Measurements from ENCODE around the gene COL15A1. TPM values are rescaled to one million over a fixed set of nuclear protein-coding genes. Genes with fewer than 3 reads are reported as not detected.

The COL15A1 gene
- polyA plus RNA-seq, 1 donor: 227 TPM

DNA sequence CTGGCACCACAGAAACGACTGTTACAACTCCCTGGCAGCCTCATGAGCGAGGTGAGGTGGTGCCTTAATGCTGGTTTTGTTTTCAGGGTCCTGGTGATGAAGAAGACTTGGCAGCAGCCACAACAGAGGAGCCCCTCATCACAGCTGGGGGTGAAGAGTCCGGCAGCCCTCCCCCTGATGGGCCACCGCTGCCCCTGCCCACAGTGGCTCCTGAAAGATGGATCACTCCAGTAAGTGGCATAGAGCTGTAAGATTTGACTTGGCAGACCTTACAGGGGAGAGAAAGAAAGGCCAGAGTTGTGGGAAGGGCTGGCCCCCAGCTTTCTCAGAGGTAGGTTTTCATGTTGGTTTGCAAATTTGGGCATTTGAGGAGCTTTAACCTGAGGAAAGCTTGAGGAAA is 72.2 kb downstream of the COL15A1 start:
- DNase-seq: no peak

DNA sequence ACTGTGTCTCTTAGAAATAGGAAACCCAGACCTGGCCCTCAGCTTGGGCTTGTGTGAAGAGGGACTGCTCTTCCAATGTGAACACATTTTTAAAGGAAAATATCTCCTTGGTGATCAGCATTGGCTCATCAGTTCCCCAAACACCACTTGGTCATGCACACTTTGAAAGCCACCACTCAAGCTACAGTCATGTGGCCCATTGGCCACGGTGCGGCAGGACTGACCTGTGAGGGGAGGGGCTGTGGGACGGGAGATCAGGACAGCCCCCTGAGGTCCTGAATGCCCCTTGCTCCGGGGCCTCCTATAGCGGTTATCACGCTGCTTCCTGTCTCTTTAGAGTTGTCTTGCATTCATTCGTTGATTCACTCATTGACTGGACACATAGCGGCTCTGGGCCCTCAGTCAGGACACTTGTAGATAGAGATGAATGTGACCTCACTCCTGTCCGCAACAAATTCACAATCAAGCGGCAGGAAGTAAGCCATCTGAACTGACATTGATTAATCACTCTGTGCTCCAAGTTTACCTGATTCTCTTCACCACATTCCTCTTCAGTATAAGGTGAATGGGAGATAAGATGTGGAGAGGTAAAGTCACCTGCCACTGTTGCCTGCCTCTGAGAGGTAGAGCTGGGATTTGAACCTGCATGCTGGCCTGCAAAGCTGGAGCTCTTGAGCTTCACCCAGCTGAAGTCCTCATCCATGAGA is 73.1 kb downstream of the COL15A1 start:
- DNase-seq: no peak

DNA sequence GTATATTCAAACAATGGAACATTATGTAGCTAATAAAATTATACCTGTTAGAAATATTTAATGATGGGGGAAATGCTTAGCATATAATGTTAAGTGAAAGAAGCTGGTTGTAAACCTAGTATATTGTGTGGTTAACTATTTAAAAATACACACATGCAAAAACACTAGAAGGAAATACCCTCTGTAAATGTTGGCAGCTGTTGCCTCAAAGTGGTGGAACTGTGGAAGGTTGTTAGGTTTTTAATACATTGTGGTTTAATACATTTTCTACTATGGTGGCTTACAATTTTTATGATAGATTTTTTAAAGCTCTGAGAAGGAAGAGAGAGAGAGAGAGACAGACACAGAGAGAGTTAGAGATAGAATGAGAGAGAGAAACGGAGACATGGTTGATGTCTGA is 74.9 kb downstream of the COL15A1 start:
- no peak for DNase-seq

DNA sequence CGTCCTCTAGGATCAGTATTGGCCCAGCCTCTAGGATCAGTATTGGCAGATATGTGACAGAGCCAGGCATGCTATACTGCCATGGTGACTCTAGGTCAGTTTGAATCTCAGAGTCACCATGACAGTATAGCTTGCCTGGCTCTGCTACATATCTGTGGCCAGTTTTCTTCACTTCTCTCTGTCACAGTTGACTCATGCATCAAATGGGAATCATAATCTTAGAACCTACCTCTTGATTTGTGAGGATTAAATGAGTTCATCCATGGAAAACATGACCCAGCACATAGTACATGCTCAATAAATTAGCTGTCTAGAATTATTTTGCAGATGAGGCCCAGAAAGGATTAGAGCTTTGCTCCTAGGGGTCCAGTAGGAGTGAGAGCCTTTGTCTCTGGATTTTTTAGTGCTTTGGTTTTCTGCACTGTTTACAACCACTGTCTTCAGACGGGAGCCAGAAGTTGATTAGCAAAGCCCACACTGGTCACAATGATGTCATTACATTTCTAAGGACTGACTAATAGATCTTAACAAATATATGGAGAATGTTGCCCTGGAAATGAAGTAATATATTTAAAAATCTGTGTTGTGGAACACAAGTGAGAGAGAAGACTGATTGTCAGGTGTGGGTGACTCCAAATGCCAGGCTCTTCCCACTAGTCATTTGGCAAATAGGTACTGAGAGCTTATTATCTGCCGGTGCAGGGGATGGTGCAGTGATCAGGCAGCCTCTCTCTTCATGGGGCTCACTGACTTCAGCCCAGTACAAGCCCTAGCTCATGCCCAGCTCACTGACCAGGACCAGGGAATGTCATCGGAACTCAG is 76.0 kb downstream of the COL15A1 start:
- DNase-seq: no peak

DNA sequence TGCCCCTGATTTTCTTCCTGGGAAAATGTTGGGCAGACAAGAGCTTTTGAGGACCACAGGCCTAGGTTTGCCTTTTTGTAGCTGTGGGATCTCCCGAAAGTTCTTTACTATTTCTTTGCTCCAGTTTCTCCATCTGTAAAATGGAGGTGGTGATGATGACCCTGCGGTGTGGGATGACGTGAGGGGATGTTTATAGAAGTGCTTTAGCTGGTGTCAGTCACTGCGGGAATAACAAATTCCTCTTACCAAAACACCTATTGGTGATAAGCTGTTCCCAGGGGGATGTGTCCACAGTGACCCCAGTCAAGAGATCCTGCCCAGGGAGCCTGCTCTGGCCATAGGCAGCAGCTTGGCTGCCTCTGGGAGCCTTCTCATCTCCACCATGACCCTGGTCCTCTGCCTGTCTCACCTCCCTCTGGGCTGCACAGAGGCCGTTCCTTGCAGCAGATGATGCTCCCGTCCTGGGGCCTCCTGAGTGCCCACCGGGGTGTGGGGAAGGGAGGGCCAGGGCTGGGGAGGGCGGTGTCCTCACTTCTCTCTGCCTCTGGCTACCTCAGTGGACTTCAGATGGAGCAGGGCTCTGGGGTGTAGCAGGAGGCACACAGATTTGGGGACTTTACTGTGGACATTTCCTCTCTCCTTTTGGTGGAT is 77.2 kb downstream of the COL15A1 start:
- no peak for DNase-seq

DNA sequence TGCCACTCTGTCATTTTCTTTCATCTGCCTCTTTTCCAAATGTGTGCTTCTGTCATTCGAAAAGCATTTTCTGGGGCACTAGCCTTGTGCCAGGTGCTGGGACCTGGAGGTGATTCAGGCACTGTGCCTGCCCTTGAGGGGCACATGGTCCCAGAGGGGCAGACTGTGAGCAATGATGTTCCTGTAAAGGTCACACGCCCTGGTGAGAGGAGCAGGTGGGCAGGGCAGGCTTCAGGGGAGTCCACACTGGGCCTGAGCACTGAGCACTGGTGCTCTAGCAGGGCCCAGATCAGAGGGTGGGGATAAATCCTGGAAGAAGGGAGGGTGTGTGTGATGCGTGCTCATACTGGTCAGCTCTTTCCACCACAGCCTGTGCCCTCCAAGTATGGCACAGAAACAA is 77.8 kb downstream of the COL15A1 start:
- no peak for DNase-seq

DNA sequence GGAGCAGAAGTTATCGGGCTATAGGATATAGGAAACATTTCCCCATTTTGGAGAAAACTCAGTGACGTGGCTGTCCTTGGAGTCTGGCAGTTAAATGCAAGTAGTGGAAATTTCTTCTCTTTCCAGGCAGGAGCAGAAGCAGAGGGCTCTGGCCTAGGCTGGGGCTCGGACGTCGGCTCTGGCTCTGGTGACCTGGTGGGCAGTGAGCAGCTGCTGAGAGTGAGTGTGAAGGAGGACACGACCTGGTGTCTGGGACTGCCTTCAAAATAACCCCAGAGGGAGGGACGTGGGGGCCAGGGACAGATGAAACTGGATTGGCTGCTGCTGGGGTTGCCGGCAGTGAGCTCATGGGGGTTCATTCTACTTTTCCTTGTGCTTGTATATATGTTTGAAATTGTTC is 79.5 kb downstream of the COL15A1 start:
- peak; percentile 30 for DNase-seq

DNA sequence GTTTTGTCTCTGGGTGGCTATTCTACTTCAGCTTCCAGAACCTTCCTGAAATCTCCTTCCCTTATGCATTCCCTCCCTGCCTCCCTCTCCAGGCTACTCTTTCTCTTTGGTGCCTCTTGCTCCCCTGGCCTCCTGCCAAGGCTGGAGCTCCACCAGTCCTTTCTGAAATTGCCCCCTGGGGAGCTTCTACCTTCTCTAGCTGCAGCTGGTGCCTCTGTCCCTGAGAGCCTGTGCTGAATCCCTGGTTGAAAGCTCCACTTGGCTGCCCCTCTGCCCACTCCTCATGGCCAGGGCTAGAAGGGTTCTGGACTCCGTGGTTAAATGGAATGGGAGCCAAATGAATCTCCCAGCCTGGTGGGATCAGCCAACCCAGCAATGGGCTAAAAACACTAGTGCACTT is 80.1 kb downstream of the COL15A1 start:
- DNase-seq: no peak

DNA sequence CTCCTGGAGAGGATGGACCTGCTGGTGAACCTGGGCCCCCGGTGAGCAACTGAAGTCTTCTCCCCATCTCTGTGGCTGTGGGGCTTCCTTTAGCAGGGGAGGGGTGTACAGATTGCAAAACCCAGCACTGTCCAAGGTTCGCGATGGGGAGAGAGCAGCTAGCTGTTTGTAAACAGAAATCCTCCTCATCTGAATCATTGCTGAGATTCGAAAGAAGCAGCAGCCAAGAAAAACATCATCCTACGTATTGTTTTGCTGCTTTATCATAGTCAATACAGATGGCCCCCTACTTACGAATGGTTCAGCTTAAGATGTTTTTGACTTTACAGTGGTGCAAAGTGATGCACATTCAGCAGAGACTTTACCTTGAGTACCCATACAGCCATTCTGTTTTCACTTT is 81.3 kb downstream of the COL15A1 start:
- DNase-seq: no peak

DNA sequence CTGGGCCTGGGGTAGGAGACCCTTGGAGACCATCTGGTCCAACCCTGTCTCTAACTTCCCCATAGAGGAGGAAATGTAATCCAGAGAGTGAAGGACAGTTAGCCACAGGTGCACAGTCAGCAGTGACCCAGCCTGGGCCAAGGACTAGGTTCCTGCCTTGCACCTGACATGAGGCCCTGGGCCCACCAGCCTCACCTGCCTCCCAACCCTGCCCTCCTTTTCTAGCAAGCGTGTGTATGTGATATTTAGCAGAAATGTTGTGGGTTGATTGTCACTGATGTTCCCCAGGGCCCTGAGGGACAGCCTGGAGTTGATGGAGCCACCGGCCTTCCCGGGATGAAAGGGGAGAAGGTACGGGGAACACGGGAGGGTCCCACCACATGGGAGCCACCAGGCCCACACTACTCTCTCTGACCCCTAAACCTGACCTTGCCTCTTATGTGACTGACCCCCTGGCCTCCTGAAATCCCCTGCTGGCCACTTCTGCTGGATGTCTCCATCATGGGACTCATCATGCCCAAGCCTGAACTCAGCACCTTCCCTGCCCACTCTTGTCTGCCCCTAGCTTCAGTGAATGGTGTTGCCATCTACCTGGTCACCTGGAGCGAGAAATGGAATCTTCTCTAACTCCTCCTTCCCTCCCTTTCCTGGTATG is 82.0 kb downstream of the COL15A1 start:
- no peak for DNase-seq

DNA sequence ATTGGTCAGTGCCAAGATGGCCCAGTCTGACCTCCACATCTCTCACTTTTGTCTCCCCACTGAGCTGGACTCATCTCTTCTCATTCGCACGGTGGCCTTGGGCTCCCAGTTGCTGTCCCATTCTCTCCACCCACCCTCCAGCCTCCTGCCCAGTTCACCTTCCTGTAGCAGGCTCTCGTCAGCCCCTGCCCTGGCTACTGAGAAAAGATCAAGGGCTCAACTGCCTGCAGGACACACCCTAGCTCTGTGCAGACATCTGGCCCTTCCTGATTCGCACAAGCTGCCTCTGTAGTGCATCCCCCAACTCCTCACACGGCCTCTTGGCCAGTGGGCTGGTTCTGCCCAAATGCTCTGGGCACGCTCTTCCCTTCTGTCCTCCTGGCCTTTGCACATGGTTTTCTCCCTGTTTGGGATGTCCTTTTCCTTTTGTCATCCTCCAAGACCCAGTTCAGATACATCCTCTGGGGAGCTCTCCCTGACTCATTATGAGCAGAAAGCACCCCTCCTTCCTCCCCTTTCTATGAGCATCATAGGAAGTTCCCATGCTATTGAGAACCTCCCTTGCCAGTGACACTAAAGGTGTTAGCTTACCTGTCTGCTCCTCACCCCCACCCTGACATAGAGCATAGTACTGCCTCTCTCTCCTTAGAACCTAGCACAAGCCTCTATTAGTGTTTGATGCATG is 82.7 kb downstream of the COL15A1 start:
- DNase-seq: no peak

DNA sequence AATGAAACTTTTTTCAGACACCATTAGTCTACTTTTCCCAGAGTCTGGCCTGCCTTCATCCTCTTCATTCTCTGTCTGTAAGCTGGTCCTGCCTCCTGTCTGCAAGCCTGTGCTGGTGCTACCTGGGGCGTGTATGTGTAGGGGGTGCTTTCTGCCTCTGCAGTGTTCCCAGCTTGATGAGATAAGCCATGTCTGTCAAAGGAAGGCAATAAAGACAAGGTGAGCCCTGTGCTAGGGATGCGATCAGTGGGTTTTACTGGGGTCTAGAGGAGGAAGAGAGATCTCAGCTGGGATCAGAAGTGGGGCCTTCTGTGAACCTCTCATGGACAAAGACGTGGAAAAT is 83.2 kb downstream of the COL15A1 start:
- no peak for DNase-seq

DNA sequence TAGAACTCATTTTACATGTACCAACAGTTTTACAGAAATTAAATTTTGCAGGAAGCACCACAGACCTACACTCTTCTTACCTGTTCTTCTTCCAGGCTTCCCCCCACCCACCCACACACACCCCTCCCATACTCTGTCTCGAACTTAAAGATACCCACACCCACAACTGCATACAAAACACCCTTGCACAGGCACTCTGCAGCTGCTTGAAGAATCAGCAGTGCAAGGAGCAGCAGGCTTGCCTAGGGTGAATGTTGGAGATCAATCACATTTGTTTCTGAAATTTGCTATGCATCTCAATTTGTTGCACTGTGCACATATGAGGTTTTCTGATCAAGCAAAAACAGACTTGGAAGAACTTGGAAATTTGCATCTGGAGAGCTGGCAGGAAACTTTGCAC is 83.7 kb downstream of the COL15A1 start:
- DNase-seq: no peak

DNA sequence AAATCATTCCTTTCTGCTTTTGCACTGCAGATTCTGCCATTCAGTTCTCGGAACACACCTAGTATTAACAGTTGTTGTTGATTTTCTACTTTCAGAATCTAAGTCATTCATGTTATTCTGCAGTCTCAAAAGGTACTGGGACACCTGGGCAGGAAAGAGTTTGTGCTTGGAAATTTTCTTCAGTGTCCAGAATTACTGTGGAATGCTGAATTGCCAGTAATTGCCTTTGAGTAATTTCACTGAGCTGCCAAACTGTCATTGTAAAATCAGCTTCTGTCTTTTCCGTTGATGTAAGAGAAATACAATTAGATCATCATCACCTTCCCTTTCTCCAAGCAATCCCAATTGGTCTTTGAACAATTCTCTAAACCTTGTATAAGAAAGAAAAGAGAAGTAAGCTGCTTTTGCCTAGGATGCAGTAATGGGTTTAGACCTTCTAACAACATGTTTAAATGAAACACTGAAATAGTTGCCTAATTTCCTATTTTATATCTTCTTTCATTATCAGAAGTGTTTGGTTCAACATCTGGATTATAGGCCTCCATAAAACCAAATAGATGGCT is 85.5 kb downstream of the COL15A1 start:
- no peak for DNase-seq

DNA sequence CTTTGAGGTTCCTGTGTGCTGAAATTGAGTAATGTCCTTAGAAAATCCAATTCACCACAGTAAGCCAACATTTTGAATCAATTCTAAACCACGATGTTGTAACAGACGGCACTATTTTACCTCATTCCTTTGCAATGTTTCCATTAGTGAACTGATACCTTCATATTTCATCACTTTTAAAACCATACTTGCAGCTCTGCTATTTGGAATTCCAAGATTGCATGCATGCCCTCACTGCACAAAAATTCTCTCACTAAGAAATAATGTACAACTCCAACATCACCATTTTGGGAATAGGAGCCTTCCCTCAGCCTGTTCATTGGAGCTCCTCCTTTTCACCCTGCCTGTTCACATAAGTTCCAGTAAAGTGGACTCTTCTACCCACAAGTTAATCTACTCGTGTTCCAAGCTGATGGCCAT is 86.4 kb downstream of the COL15A1 start:
- DNase-seq: no peak

DNA sequence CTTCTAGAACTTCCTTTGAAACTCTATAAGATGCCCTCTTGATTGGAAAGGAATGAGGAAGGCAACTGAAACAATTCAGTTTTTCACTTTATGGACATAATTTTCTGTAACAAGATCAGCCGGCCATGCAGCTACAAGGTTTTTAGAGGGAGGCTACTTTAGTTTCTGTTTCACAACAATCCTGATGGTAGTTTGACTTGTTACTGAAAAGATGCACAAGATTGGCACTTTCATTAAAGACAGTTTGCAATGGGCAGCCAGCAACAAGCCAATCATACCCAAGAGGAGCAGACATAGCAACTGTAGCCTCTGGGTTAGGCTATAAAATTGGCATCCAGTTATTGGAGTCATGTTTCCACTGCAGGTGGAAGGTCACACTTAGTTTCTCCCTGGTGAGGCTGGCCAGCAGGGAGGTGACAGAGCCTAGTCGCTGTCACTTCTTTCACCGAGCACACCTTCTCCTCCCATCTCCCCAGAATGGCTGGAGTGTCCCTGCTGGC is 87.0 kb downstream of the COL15A1 start:
- no peak for DNase-seq

DNA sequence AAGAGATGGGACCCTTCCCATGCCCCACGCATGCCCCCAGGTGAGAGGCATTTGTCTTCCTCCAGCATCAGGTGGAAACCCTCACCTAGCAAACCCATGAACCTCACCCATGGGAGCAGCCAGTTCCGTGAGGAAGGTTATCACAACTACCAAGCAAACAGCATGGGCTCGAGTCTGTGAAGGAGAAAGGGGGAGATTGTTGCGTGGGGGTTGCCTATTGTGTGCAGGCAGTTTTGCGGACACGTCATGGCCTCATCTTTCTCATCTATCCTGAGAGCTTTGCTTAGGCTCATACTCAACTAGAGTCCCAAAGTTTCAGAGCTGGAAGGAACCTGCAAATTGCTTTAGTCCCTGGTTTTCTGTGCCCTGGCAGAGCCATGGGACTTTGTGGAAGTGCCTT is 87.6 kb downstream of the COL15A1 start:
- no peak for DNase-seq

DNA sequence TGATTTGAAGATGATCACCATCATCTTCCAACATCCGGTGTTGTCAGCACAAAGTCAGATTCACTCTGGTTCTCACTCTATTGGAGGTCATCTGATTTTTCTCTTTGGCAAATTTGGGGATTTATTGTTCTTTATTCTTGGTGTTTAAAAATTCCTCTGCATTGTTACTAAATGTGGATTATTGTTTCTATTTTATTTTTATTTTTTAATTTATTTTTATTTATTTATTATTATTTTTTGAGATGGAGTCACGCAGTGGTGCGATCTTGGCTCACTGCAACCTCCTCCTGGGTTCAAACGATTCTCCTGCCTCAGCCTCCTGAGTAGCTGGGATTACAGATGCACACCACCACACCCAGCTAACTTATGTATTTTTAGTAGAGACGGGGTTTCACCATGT is 88.3 kb downstream of the COL15A1 start:
- DNase-seq: no peak

DNA sequence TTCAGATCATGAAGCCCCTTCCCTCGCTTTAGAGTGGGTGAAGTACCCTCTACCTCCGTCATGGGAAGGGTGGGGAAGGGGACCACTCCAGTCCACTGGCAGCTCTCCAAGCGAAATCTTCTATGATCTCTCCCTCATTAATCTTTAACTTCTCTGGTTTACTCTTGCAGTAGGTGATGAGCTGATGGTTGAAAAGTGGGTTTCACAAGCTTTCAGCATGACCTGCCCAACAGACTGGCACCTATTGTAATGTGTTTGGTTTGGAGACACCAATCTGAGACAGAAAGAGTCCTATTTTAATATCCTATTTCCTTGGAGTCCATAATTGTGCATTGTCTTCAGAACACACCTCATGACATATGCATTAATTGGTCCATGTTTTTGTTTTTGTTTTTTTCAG is 90.4 kb downstream of the COL15A1 start:
- no peak for DNase-seq

DNA sequence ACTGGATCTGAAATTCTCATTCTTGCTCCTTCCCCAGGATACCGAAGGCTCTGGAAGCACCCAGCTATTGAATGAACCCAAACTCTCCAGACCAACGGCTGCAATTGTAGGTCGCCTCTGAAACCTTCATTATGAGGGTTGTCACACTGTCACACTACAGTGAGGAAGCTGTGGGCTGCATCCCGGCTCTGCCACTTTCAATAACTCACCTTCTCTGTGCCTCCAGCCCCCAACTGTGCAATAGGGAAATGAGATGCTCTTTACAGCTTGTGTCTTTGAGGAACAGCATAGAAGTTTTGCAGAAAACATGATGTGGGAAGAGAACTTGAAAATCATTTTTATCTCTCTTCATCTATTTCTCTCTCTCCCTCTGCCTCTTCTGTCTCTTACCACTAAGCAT is 91.6 kb downstream of the COL15A1 start:
- DNase-seq: no peak

DNA sequence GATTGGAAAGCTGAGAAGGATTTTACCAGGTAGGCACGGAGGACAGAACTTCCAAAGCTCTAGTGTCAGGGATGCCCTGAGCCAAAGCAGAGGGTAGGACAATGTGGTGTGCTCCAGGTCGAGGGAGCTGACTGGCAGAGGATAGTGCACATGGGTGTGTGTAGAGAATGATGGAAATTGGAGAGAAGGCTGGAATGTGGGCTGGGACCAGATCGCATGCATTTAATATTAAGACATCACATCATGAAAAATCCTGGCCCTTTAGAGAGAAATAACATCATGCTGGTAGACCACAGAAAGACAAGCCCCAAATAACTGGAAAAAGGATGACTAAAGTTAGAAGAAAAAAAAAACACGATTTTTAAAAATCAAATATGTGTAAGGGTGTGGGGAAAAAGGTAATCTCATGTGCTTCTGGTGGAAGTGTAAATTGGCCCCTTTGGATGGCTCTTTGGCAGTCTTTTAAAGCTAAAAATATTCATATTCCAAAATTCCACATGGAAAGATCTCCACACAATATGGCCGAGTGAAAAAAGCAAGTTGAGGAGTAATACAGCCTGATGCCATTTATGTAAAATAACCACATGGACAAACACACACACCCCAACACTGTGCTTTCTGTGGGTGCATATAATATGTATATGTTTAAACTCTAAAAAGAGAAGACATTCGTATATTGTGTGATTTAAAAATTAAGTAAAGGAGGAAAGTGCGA is 94.2 kb downstream of the COL15A1 start:
- no peak for DNase-seq

DNA sequence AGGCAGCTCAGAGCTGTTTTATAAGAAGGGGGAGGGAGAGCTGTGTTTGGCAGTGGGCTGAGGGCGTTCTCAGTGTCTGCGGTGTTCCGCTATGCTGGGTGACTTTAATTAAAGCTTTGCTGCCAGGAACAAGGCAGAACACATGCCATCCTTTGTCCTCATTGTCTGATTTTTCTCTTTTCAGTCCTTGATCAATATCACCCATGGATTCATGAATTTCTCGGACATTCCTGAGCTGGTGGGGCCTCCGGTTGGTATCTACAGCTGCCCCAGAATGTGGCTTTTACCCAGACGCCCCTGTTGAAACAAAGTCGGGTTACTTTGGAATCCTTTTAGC is 94.7 kb downstream of the COL15A1 start:
- DNase-seq: no peak

Measured in hindlimb muscle (tissue), 1 donor.